SK-N-SH (cell line): Measurements from ENCODE around the gene CLC. TPM values are rescaled to one million over a fixed set of nuclear protein-coding genes. Genes with fewer than 3 reads are reported as not detected.

ENCODE experiments used
- CTCF ChIA-PET: fragments of 300-600, 350-600 bp; formaldehyde crosslinking; extraction: SDS; loops from one replicate; lab custom pipeline; 2021; lab: Yijun Ruan, JAX
- POLR2A ChIA-PET: fragments of 350-600 bp; sonication (Branson Sonifier 250); formaldehyde crosslinking; extraction: SDS; loops from one replicate; lab custom pipeline; 2020; ENCODE audit warnings: antibody characterized with exemption, inconsistent platforms; lab: Yijun Ruan, JAX
- DNase-seq: peaks from one replicate; pipeline ENCODE4 v3.0.0; 2012
- H2AFZ ChIP-seq: fragments of 200-600 bp; sonication (generic); 2 replicates; pipeline ENCODE4 v1.8.1; 2016; ENCODE audit warnings: antibody characterized with exemption, mild to moderate bottlenecking, low read depth
- H3F3A ChIP-seq: fragments of 200-600 bp; sonication (generic); replicated peaks from 2 replicates; pipeline ENCODE3; 2016; ENCODE audit warnings: antibody characterized with exemption, mild to moderate bottlenecking; ENCODE audit not compliant: insufficient read depth
- H3K27ac ChIP-seq, 2 experiments: fragments of 200-500 bp in 1 of 2; fragments of 200-600 bp in 1 of 2; sonication (Bioruptor generic) in 1 of 2; sonication (generic), shearing (Covaris generic) in 1 of 2; 2 replicates each; pipeline versions ENCODE4 v1.5.1 to v1.6.1; 2014 to 2016; ENCODE audit warnings: low read depth in 2 of 2, inconsistent platforms in 1 of 2, low read length in 1 of 2, mild to moderate bottlenecking in 1 of 2, mixed read lengths in 1 of 2
- H3K27me3 ChIP-seq: fragments of 200-600 bp; sonication (generic), shearing (Covaris generic); 2 replicates; pipeline ENCODE4 v1.6.1; 2016; ENCODE audit warnings: mixed run types; ENCODE audit not compliant: insufficient read depth
- H3K36me3 ChIP-seq, 2 experiments: fragments of 200-500 bp in 1 of 2; fragments of 200-600 bp in 1 of 2; sonication (Bioruptor generic) in 1 of 2; sonication (generic) in 1 of 2; replicated peaks in 1 of 2; 2 replicates each; pipeline versions ENCODE3 to v1.5.1; 2014 to 2016; ENCODE audit warnings: low read length in 1 of 2, mild to moderate bottlenecking in 1 of 2; ENCODE audit not compliant: insufficient read depth in 2 of 2, control insufficient read depth in 1 of 2
- H3K4me1 ChIP-seq, 2 experiments: fragments of 200-500 bp in 1 of 2; fragments of 200-600 bp in 1 of 2; sonication (Bioruptor generic) in 1 of 2; sonication (generic), shearing (Covaris generic) in 1 of 2; 2 replicates each; pipeline versions ENCODE4 v1.5.1 to v1.6.1; 2014 to 2016; ENCODE audit warnings: low read depth in 1 of 2, low read length in 1 of 2, mixed run types in 1 of 2; ENCODE audit not compliant: insufficient read depth in 2 of 2, control insufficient read depth in 1 of 2
- H3K4me2 ChIP-seq: fragments of 200-600 bp; sonication (generic), shearing (Covaris generic); 2 replicates; pipeline ENCODE4 v1.6.1; 2017; ENCODE audit warnings: mixed run types
- H3K4me3 ChIP-seq, 2 experiments: fragments of 200-500 bp in 1 of 2; fragments of 200-600 bp in 1 of 2; sonication (Bioruptor generic) in 1 of 2; sonication (generic), shearing (Covaris generic) in 1 of 2; 2 replicates each; pipeline versions ENCODE4 v1.5.1 to v1.8.1; 2014 to 2016; ENCODE audit warnings: low read depth in 2 of 2, inconsistent platforms in 1 of 2, low read length in 1 of 2, mild to moderate bottlenecking in 1 of 2, mixed read lengths in 1 of 2, moderate library complexity in 1 of 2
- H3K79me2 ChIP-seq: fragments of 200-600 bp; sonication (generic); 2 replicates; pipeline ENCODE4 v1.8.1; 2017; ENCODE audit warnings: mild to moderate bottlenecking; ENCODE audit not compliant: insufficient read depth
- H3K9ac ChIP-seq: fragments of 200-600 bp; sonication (generic); 2 replicates; pipeline ENCODE4 v1.6.1; 2017; ENCODE audit warnings: mixed run types
- H3K9me2 ChIP-seq: fragments of 200-600 bp; sonication (generic); 2 replicates; pipeline ENCODE4 v1.6.1; 2017; ENCODE audit warnings: mixed run types
- H3K9me3 ChIP-seq: fragments of 200-600 bp; sonication (generic); 2 replicates; pipeline ENCODE4 v1.6.1; 2017; ENCODE audit warnings: mixed run types, mild to moderate bottlenecking, moderate library complexity
- H4K20me1 ChIP-seq: fragments of 200-600 bp; sonication (generic); 2 replicates; pipeline ENCODE4 v1.6.1; 2017; ENCODE audit warnings: mild to moderate bottlenecking, mixed run types; ENCODE audit not compliant: insufficient read depth
- CHD2 ChIP-seq: fragments of 150-350 bp; IDR thresholded peaks from 2 replicates; pipeline ENCODE4 v1.6.1; 2018; ENCODE audit warnings: low read length; ENCODE audit not compliant: partially characterized antibody
- EZH2phosphoT487 ChIP-seq: fragments of 200-600 bp; sonication (generic); IDR thresholded peaks from 2 replicates; pipeline ENCODE4 v1.6.1; 2017; ENCODE audit warnings: low read depth, mixed run types, mild to moderate bottlenecking, antibody characterized with exemption, moderate library complexity, borderline replicate concordance
- JUND ChIP-seq: IDR thresholded peaks from 2 replicates; pipeline ENCODE4 v1.4.0; 2012
- MAX ChIP-seq: IDR thresholded peaks from 2 replicates; pipeline ENCODE4 v1.4.0; 2012; ENCODE audit warnings: low read depth
- MEF2A ChIP-seq: IDR thresholded peaks from 2 replicates; pipeline ENCODE4 v1.4.0; 2012; ENCODE audit warnings: low read depth, borderline replicate concordance
- POLR2AphosphoS5 ChIP-seq: IDR thresholded peaks from 2 replicates; pipeline ENCODE4 v1.6.1; 2012; ENCODE audit warnings: low read depth, low read length
- RAD21 ChIP-seq: IDR thresholded peaks from 2 replicates; pipeline ENCODE4 v1.6.1; 2012; ENCODE audit warnings: mild to moderate bottlenecking, low read length
- REST ChIP-seq: IDR thresholded peaks from 2 replicates; pipeline ENCODE4 v1.6.1; 2012; ENCODE audit warnings: mild to moderate bottlenecking, low read depth, low read length, moderate library complexity
- RFX5 ChIP-seq: IDR thresholded peaks from 2 replicates; pipeline ENCODE4 v1.6.1; 2012; ENCODE audit warnings: mild to moderate bottlenecking, improper control_type of control experiment, low read length
- TCF12 ChIP-seq: IDR thresholded peaks from 2 replicates; pipeline ENCODE4 v1.4.0; 2012
- USF2 ChIP-seq: fragments of 150-350 bp; IDR thresholded peaks from 2 replicates; pipeline ENCODE4 v1.6.1; 2017; ENCODE audit warnings: antibody characterized with exemption, low read length, low read depth, borderline replicate concordance
- WGBS: methylation state at CpG from one replicate; pipeline ENCODE4 v1.1.6; 2017; ENCODE audit warnings: low lambda C conversion rate; 5-methylcytosine and 5-hydroxymethylcytosine counted together
- polyA plus RNA-seq, 3 experiments: library from polyadenylated mRNA; depleted of rRNA; stranded (reverse); fragments of >200 nt; gene quantifications; 2 replicates each; pipeline ENCODE4 v1.2.3, GENCODE V29; 2012
- TF ChIP-seq, protein P1 (sequence below): IDR thresholded peaks from 2 replicates; pipeline ENCODE4 v1.4.0; 2012; ENCODE audit warnings: low read depth, borderline replicate concordance
- TF ChIP-seq, protein P2 (sequence below): IDR thresholded peaks from 2 replicates; pipeline ENCODE4; 2012
- TF ChIP-seq, protein P3 (sequence below): fragments of 150-350 bp; IDR thresholded peaks from 2 replicates; pipeline ENCODE4 v1.6.1; 2016; ENCODE audit warnings: mild to moderate bottlenecking, low read depth, low read length

The CLC gene
- polyA plus RNA-seq, 1 of the 3 experiments (the other 2 are of a cell fraction), result not detected

DNA sequence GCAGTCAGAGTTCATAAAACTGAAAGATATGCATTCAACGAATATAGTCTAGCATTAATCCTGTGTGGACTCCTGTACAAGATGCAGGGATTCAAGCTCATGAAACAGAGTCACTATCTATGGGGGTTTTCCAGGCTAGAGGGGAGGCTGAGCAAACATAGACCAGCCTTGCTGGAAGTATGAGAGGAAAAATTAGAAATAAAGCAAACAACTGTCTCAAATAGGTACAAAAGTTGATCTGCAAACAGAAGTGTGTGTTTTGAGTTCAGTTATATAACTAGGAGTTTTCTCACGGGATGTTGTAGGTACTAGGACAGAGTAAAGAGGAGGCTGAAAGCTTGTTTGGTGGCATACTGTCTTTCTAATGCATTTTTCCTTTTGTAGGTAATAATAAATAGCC lies 42.1 kb downstream of the CLC start:
- Histone ChIP-seq H3K4me2 (no peak overlapping the region), H3K9ac (no peak overlapping the region), H3K79me2 (no peaks in the 10 kb centered on the region), H4K20me1 (no peaks in the 10 kb centered on the region), H3K27me3 (no peaks in the 10 kb centered on the region; the same call in 1 of the 2 replicates), H3K4me1 (no peaks in the 10 kb centered on the region), H3K9me3 (no peaks in the 10 kb centered on the region), H3K4me3 (no peak overlapping the region), H2AFZ (no peak overlapping the region), H3K9me2 (no peaks in the 10 kb centered on the region), H3F3A (no peaks in the 10 kb centered on the region), H3K27ac (no peak overlapping the region), H3K36me3 (no peaks in the 10 kb centered on the region)
- WGBS, result 3% methylated on average over 2 of the region's 2 CpGs
- TF ChIP-seq REST (no peak), TCF12 (no peak), USF2 (no peak), MEF2A (no peak), RFX5 (no peak), MAX (no peak), RAD21 (no peak), CHD2 (no peak), JUND (no peak), EZH2phosphoT487 (no peak), POLR2AphosphoS5 (no peak)
- TF ChIP-seq, protein P1, sequence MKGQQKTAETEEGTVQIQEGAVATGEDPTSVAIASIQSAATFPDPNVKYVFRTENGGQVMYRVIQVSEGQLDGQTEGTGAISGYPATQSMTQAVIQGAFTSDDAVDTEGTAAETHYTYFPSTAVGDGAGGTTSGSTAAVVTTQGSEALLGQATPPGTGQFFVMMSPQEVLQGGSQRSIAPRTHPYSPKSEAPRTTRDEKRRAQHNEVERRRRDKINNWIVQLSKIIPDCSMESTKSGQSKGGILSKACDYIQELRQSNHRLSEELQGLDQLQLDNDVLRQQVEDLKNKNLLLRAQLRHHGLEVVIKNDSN, result no peak
- TF ChIP-seq, protein P2, sequence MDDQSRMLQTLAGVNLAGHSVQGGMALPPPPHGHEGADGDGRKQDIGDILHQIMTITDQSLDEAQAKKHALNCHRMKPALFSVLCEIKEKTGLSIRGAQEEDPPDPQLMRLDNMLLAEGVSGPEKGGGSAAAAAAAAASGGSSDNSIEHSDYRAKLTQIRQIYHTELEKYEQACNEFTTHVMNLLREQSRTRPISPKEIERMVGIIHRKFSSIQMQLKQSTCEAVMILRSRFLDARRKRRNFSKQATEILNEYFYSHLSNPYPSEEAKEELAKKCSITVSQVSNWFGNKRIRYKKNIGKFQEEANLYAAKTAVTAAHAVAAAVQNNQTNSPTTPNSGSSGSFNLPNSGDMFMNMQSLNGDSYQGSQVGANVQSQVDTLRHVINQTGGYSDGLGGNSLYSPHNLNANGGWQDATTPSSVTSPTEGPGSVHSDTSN, result no peak
- TF ChIP-seq, protein P3, sequence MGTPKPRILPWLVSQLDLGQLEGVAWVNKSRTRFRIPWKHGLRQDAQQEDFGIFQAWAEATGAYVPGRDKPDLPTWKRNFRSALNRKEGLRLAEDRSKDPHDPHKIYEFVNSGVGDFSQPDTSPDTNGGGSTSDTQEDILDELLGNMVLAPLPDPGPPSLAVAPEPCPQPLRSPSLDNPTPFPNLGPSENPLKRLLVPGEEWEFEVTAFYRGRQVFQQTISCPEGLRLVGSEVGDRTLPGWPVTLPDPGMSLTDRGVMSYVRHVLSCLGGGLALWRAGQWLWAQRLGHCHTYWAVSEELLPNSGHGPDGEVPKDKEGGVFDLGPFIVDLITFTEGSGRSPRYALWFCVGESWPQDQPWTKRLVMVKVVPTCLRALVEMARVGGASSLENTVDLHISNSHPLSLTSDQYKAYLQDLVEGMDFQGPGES, result no peak
- CTCF ChIA-PET, result no interaction called here
- POLR2A ChIA-PET, result no interaction called here
- no peak for DNase-seq
